ENCODE measurements around the gene MYL7. TPM values are rescaled to one million over a fixed set of nuclear protein-coding genes. Genes with fewer than 3 reads are reported as not detected.

The MYL7 gene
- total RNA-seq, 1 experiment from 2014 or later, result 5.7 TPM

DNA sequence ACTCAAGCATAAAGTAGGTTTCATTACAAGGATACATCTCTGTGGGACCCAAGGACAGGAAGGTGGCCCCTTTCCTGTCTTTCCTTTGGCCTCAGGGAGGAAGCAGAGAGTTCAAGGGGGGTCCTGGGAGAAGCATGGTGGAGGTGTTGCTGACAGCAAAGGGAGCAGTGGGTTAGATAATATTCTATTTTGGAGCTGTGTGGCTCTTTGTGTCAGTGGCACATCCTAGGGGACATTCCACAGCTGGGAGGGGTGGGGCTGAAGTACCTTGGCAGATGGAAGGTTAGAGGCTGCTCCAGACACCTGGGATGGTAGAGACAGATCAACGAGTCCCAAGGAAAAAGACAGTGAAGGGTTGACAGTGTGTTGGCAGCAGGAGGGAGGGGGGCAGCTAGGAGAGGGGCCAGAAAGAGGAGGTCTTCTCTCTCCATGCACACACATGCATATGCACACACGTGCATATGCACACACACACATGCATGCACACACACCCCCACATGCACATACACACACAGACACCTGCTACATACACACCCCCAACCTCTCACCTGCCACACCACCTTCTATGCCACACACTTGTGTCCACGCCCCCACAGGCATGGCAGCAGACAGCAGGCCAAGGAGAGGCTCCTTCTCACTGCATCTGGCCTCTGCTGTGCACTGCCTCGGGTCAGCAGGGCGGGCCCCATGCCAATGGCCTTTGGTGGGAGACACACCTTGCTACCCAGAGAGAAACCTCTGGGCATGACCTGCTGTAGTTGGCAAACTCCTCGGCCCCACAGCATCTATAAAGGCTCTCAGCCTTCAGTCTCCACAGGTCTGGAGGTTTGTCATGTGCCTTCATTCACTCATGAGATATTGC lies 12.2 kb downstream of the MYL7 start:
- no peak overlapping the region for H2AK5ac ChIP-seq (ENCODE audit: insufficient read length, low read length)
- no peak overlapping the region for H3K9ac ChIP-seq (ENCODE audit: extremely low read depth, insufficient read length, low read length)
- H3K4ac ChIP-seq (ENCODE audit: low read depth, low read length), result no peak overlapping the region
- no peak overlapping the region for H2BK5ac ChIP-seq (ENCODE audit: insufficient read length, low read length)
- no peak overlapping the region for H3K56ac ChIP-seq (ENCODE audit: insufficient read length, low read depth, low read length)
- Mint-ChIP-seq H3K9me3 (peaks cover 8 to 9% of the 10 kb centered on the region in 2 experiments), H3K27ac (no peak overlapping the region; a peak in 1 of 7 replicates), H3K27me3 (ENCODE audit: low read depth) (peaks cover 68% of the 10 kb centered on the region), H3K36me3 (ENCODE audit: insufficient read depth in 1 of 3, low read depth in 3 of 3) (no peaks in the 10 kb centered on the region; a peak in 1 of 7 replicates), H3K4me3 (no peak overlapping the region), H3K4me1 (peaks cover 12 to 25% of the 10 kb centered on the region in 2 experiments)
- H2BK120ac ChIP-seq (ENCODE audit: low read depth, low read length, poor library complexity, severe bottlenecking), result no peak overlapping the region
- H3K9me3 ChIP-seq (ENCODE audit: control insufficient read depth, low read depth, low read length), result no peaks in the 10 kb centered on the region
- no peak overlapping the region for H3K27ac ChIP-seq (ENCODE audit: insufficient read length, low read depth, low read length)
- WGBS (ENCODE audit: extremely low coverage, insufficient read length, low lambda C conversion rate), result no CpG with 5 or more reads among the region's 6 CpGs
- H4K91ac ChIP-seq (ENCODE audit: insufficient read length, low read depth, low read length), result no peak overlapping the region
- H2BK20ac ChIP-seq (ENCODE audit: low read depth, low read length, poor library complexity, severe bottlenecking), result no peak overlapping the region
- no peaks in the 10 kb centered on the region; the same call in 1 of the 2 replicates for H3K4me1 ChIP-seq (ENCODE audit: insufficient read depth, low read length)
- no peaks in the 10 kb centered on the region for H4K20me1 ChIP-seq (ENCODE audit: control insufficient read depth, insufficient read depth, insufficient read length)
- H2BK15ac ChIP-seq (ENCODE audit: low read depth, low read length), result no peak overlapping the region
- no peak overlapping the region for H3K23ac ChIP-seq (ENCODE audit: insufficient read length, low read depth, low read length)
- no peak overlapping the region for H2BK12ac ChIP-seq (ENCODE audit: insufficient read length, low read depth, low read length)
- H3K27me3 ChIP-seq (ENCODE audit: insufficient read depth, low read length), result no peaks in the 10 kb centered on the region; the same call in 1 of the 2 replicates
- no peak for DNase-seq
- no peak overlapping the region for H3K14ac ChIP-seq (ENCODE audit: insufficient read depth, low read length)
- H4K5ac ChIP-seq (ENCODE audit: insufficient read length, low read depth, low read length), result no peak overlapping the region
- H3K79me2 ChIP-seq (ENCODE audit: insufficient read depth, low read length), result no peaks in the 10 kb centered on the region
- H3K18ac ChIP-seq (ENCODE audit: insufficient read length, low read depth, low read length), result no peak overlapping the region
- no peak overlapping the region for H3T11ph ChIP-seq (ENCODE audit: low read length)
- H3K23me2 ChIP-seq (ENCODE audit: insufficient read length, low read depth, low read length, poor library complexity, severe bottlenecking), result peaks cover 2% of the 10 kb centered on the region
- no peak overlapping the region for H3K4me2 ChIP-seq (ENCODE audit: insufficient read depth, insufficient read length, low read length)
- no peaks in the 10 kb centered on the region for H3K79me1 ChIP-seq (ENCODE audit: insufficient read depth, low read depth, low read length, poor library complexity, severe bottlenecking)
- no peak overlapping the region for H4K8ac ChIP-seq (replicated peaks; ENCODE audit: insufficient read length, low read depth, low read length)
- TF ChIP-seq, protein P1, sequence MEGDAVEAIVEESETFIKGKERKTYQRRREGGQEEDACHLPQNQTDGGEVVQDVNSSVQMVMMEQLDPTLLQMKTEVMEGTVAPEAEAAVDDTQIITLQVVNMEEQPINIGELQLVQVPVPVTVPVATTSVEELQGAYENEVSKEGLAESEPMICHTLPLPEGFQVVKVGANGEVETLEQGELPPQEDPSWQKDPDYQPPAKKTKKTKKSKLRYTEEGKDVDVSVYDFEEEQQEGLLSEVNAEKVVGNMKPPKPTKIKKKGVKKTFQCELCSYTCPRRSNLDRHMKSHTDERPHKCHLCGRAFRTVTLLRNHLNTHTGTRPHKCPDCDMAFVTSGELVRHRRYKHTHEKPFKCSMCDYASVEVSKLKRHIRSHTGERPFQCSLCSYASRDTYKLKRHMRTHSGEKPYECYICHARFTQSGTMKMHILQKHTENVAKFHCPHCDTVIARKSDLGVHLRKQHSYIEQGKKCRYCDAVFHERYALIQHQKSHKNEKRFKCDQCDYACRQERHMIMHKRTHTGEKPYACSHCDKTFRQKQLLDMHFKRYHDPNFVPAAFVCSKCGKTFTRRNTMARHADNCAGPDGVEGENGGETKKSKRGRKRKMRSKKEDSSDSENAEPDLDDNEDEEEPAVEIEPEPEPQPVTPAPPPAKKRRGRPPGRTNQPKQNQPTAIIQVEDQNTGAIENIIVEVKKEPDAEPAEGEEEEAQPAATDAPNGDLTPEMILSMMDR (conservative IDR thresholded peaks at IDR 0.05), result no peak
- H2AFZ ChIP-seq (ENCODE audit: low read length), result no peak overlapping the region

Measured in H9 (cell line).